HG03432 (cell line): ENCODE data around the gene IKBKG.
"Not testable (repeated sequence)": the region's sequence is repeated elsewhere in the genome, so short reads cannot be mapped to it uniquely, and the experiment has no call there.

ENCODE experiments used
- ATAC-seq: cut with Tn5 transposase; IDR thresholded peaks from one replicate; pipeline ENCODE4 v1.9.1; 2021; ENCODE audit warnings: mild to moderate bottlenecking, moderate library complexity; ENCODE audit not compliant: unreplicated experiment

Gene IKBKG

DNA sequence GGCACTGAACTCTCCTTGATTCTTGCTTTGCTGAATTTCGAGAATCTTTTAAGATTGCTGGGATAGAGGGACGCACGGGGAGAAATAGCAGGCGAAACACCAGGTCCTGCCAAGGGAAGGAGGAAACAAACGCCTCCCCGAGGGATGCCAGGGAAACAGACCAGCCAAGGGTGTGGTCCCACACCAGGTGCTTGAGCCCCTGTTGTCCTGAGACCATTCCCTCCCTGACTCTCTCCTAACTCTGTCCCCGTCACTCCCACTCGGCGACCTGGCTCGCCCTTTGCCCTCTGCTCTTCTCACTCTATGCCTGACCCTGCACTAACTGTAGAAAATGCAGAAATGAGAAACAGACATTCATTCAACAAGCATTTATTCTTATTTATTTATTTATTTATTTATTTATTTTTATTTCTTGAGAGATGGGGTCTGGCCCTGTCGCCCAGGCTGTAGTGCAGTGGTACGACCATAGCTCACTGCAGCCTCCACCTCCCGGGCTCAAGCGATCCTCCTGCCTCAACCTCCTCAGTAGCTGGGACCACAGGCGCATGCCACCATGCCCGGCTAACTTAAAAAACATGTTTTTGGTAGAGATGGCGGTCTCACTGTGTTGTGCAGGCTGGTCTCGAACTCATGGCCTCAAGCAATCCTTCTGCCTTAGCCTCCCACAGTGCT, 55.5 kb downstream of the IKBKG start:
- ATAC-seq = no peak

DNA sequence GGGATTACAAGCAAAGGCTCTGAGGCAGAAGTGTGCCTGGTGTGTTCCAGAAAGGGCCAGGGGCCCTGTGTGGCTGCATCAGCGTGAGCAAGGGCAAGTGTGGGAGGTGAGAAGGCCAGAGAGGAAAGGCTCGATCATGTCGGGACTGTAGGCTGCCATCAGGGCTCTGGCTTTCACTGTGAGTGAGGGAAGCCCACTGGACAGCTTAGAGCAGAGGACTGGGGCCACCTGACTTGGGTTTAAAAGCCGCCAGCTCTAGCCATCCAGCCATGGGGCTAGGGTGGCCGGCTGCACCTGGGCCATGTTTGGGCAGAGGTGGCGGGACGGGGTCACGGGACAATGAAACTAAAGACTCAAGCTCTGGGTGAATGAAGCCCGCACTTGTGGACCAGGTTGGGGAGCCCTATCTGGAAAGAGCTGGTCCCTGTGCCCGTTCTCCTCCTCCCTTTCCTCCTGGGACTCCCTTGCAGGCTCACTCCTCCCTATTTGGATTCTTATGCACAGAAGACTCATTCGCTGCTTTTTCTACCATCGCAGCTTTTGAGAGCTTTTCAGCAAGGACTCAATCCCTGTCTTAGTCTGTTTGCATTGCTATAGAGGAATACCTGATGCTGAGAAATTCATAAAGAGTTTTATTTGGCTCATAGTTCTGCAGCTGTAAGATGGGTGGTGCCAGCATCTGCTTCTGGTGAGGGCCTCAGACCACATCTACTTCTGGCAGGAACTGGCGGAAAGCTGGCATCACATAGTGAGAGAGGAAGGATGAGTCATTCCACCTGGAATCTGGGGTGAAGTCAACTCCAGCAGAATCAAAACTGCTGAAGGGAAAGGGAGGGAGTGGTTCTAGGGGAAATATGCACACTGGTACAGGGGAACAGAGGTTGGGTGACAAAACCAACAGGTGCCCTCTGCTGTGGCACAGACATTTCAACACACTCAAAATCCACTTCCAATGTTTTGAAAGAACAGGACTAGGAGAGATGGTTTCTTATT, 56.3 kb downstream of the IKBKG start:
- ATAC-seq = no peak

DNA sequence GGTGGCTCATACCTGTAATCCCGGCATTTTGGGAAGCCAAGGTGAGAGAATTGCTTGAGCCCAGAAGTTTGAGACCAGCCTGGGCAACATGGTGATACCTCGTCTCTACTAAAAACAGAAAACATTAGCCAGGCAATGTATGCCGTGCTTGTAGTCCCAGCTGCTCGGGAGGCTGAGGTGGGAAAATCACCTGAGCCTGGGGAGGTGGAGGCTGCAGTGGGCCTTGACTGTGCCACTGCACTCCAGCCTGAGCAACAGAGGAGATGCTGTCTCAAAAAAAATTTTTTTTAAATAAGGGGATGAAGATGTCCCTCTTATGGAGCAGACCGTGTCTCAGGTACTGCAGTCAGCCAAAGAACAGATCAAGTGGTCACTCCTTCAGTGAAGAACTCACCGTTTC, 58.1 kb downstream of the IKBKG start:
- no peak for ATAC-seq

DNA sequence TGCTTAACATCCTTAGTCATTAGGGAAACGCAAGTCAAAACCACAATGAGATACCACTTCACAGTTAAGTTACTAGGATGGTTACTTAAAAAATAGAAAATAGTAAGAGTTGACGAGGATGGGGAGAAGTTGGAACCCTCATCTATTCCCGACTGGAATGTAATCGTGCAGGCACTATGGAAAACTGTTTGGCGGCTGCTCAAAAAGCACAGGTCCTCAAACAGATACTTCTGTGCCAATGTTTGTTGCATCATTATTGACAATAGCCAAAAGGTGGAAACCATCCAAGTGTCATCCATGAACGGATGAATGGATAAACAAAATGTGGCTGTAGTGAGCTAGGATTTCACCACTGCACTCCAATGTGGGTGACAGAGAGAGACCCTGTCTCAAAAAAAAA, 60.0 kb downstream of the IKBKG start:
- ATAC-seq = no peak

DNA sequence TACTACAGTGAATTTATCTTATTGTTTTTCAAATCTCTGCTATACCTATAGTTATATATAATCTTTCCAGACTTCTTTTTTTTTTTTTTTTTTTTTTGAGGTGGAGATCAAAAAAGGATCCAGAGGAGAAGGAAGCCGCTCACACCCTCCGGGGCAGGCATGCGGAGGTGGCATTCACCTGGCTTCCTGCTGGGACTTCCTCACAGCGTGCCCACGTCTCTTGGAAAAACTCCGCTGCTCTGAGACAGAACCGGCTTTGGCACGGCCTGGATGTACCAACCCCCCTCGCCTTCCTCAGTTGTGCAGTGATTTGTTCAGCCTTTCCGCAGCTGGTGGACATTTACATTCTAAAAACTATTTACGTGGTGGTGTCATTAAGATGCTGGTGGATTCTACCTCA, 60.6 kb downstream of the IKBKG start:
- ATAC-seq = not testable (repeated sequence)

DNA sequence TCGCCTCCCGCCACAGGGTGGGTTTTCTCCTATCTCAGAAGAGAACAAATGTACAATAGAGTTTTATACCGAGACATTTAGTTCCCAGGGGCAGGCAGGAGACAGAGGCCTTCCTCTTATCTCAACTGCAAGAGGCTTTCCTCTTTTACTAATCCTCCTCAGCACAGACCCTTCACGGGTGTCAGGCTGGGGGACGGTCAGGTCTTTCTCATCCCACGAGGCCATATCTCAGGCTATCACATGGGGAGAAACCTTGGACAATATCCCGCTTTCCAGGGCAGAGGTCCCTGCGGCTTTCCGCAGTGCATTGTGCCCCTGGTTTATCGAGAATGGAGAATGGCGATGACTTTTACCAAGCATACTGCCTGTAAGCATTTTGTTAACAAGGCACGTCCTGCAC, 61.4 kb downstream of the IKBKG start:
- not testable (repeated sequence) for ATAC-seq

DNA sequence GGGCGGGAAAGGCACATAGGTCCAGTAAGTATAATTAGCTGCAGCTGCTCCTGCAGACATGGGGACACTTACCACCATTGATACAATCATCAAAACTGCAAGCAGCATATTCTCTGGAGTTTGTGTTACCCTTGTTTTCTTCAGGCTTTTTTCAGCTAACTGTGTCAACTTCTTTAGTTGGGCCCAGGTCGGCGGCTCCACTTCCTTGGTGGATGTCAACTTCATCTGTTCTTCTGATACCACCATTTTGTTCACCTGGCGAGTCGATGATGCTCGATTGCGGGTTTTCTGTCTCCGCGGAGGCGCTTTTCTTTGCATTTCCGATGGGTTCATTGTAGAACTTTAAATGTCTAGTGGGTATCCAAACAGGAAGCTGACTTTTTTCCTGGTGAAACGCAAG, 63.7 kb downstream of the IKBKG start:
- not testable (repeated sequence) for ATAC-seq

DNA sequence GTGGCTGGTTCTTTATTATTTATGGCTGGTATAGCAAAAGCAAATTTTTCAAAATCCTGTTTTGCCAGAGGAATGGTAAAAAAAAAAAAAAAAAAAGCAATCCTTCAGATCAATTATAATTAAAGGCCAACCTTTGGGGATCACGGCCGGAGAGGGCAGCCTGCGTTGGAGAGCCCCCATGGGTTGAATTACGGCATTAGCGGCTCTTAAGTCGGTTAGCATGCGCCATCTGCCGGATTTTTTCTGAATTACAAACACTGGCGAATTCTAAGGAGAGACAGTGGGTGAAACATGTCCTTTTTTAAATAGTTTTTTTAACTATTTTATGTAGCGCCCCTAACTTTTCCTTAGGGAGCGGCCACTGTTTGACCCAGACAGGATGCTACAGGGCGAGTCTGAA, 66.2 kb downstream of the IKBKG start:
- ATAC-seq = not testable (repeated sequence)
